ENCODE data around the gene FRMD6.

FRMD6 gene

DNA sequence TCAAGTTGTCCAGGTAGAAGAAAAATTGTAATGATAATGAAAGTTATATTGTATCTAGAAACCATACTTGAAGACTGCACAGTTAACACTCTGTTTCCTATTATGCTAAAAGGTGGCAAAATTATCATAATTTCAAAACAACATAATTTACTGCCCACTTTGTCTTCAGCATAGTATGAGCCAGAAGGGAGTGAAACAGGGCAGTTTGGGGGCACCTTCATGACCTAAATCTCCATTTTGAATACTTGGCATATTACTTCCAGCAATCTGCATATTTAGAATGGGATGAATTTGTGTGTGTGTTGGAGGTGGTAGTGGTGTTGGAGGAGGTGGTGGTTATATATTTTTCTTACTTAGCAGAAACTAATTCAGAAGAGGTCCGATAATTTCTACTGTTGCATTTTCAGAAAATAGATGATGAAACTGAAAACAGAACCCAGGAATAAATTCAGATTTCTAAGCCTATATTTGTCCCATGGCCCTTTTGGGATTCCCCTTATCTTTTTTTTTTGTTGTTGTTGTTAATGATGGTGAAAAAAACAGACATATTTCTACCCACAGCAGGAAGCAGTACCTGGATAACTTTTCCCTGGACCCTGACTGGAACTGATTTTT is 26.6 kb upstream of the FRMD6 start:
- TF ChIP-seq SIN3A (IDR thresholded peaks at IDR 0.05; ENCODE audit: borderline replicate concordance, insufficient read depth, low read length) (no peak), TAF1 (IDR thresholded peaks at IDR 0.05; ENCODE audit: borderline replicate concordance, insufficient read depth, low read length) (no peak), POLR2AphosphoS5 (IDR thresholded peaks at IDR 0.05; ENCODE audit: low read depth, low read length) (no peak), FOXP2 (optimal IDR thresholded peaks at IDR 0.05; ENCODE audit: borderline replicate concordance, extremely low read depth, extremely low read length, insufficient read depth) (no peak)
- TF ChIP-seq, protein P1, sequence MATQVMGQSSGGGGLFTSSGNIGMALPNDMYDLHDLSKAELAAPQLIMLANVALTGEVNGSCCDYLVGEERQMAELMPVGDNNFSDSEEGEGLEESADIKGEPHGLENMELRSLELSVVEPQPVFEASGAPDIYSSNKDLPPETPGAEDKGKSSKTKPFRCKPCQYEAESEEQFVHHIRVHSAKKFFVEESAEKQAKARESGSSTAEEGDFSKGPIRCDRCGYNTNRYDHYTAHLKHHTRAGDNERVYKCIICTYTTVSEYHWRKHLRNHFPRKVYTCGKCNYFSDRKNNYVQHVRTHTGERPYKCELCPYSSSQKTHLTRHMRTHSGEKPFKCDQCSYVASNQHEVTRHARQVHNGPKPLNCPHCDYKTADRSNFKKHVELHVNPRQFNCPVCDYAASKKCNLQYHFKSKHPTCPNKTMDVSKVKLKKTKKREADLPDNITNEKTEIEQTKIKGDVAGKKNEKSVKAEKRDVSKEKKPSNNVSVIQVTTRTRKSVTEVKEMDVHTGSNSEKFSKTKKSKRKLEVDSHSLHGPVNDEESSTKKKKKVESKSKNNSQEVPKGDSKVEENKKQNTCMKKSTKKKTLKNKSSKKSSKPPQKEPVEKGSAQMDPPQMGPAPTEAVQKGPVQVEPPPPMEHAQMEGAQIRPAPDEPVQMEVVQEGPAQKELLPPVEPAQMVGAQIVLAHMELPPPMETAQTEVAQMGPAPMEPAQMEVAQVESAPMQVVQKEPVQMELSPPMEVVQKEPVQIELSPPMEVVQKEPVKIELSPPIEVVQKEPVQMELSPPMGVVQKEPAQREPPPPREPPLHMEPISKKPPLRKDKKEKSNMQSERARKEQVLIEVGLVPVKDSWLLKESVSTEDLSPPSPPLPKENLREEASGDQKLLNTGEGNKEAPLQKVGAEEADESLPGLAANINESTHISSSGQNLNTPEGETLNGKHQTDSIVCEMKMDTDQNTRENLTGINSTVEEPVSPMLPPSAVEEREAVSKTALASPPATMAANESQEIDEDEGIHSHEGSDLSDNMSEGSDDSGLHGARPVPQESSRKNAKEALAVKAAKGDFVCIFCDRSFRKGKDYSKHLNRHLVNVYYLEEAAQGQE (IDR thresholded peaks at IDR 0.05; ENCODE audit: insufficient read depth in 1 of 2, low read depth in 2 of 2, low read length in 2 of 2), result no peak

DNA sequence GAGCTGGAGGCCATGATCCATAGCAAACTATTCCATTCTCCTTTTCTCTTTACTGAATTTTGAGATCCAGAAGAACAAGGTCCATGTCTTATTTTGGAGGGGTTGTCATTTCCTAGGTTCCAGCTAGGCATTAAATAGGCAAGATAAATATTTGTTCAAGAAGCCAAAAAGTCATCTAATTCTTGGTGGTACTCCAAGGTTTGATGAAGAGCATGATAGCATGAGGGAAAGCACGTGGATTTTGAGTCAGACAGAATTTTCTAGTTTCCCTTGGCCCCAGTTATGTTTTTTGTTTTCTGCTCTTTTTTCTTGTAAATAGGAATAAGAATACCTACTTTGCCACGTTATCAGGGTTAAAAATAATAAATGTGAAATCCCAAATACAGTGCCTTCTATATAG is 25.5 kb upstream of the FRMD6 start:
- TF ChIP-seq SIN3A (IDR thresholded peaks at IDR 0.05; ENCODE audit: borderline replicate concordance, insufficient read depth, low read length) (no peak), FOXP2 (optimal IDR thresholded peaks at IDR 0.05; ENCODE audit: borderline replicate concordance, extremely low read depth, extremely low read length, insufficient read depth) (no peak), TAF1 (IDR thresholded peaks at IDR 0.05; ENCODE audit: borderline replicate concordance, insufficient read depth, low read length) (no peak), POLR2AphosphoS5 (IDR thresholded peaks at IDR 0.05; ENCODE audit: low read depth, low read length) (no peak)
- TF ChIP-seq, protein P1 (IDR thresholded peaks at IDR 0.05; ENCODE audit: insufficient read depth in 1 of 2, low read depth in 2 of 2, low read length in 2 of 2), result no peak

DNA sequence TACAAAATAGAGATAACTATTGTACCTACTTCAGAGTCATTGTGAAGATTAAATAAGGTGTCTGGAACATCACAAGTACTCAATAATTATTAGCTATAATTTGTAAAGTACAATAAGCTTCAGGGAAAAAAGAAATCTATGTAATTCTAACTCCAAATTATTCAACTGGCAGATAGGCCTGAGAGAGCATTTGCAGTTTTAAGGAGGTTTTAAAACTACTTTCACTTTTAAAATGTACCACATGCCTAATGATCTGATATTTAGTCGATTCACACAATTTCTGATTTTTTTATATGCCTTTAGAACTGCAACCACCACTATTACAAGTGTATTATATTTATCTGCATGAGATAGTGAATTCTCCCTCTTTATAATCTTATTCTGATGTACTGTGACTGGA is 24.9 kb upstream of the FRMD6 start:
- TF ChIP-seq, protein P1 (IDR thresholded peaks at IDR 0.05; ENCODE audit: insufficient read depth in 1 of 2, low read depth in 2 of 2, low read length in 2 of 2), result no peak
- TF ChIP-seq TAF1 (IDR thresholded peaks at IDR 0.05; ENCODE audit: borderline replicate concordance, insufficient read depth, low read length), result no peak
- no peak for TF ChIP-seq FOXP2 (optimal IDR thresholded peaks at IDR 0.05; ENCODE audit: borderline replicate concordance, extremely low read depth, extremely low read length, insufficient read depth)
- TF ChIP-seq POLR2AphosphoS5 (IDR thresholded peaks at IDR 0.05; ENCODE audit: low read depth, low read length), result no peak
- TF ChIP-seq SIN3A (IDR thresholded peaks at IDR 0.05; ENCODE audit: borderline replicate concordance, insufficient read depth, low read length), result no peak

DNA sequence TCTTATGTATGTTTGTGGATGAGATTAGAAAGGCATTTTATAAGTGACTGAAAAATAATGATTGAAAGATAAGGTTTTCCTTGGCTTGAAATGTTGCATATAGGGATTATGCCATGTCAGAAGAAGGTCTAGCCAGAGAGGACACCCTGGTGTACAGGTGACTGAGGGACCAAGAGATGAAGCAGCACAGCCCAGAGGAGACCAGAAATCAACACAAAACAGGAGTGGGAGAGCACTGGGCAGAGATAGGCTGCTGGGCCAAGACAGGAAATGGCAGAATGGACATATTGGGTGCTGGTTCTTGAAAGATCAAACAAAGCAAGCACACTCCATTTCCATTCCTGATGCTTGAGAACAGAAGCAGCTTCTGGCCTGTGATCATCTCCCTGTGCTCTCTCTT is 24.4 kb upstream of the FRMD6 start:
- TF ChIP-seq POLR2AphosphoS5 (IDR thresholded peaks at IDR 0.05; ENCODE audit: low read depth, low read length), result no peak
- TF ChIP-seq SIN3A (IDR thresholded peaks at IDR 0.05; ENCODE audit: borderline replicate concordance, insufficient read depth, low read length), result no peak
- TF ChIP-seq, protein P1 (IDR thresholded peaks at IDR 0.05; ENCODE audit: insufficient read depth in 1 of 2, low read depth in 2 of 2, low read length in 2 of 2), result no peak
- TF ChIP-seq FOXP2 (optimal IDR thresholded peaks at IDR 0.05; ENCODE audit: borderline replicate concordance, extremely low read depth, extremely low read length, insufficient read depth), result no peak
- TF ChIP-seq TAF1 (IDR thresholded peaks at IDR 0.05; ENCODE audit: borderline replicate concordance, insufficient read depth, low read length), result no peak

Measured in PFSK-1 (cell line).